Smooth muscle cell (in vitro differentiated cells): Measurements from ENCODE around the gene CNOT3. TPM values are rescaled to one million over a fixed set of nuclear protein-coding genes. Genes with fewer than 3 reads are reported as not detected.
A peak's percentile ranks its signal among the peaks of the same experiment; 100 is the strongest.
"Not testable (repeated sequence)": the region's sequence is repeated elsewhere in the genome, so short reads cannot be mapped to it uniquely, and the experiment has no call there.

Source experiments
- DNase-seq: peaks from one replicate; lab custom pipeline; 2025; ENCODE audit not compliant: unreplicated experiment; lab: John Stamatoyannopoulos, UW
- H2AFZ ChIP-seq: fragments of 200-600 bp; sonication (generic); 2 replicates; pipeline ENCODE4 v1.6.0; 2016; ENCODE audit warnings: antibody characterized with exemption, low read depth, mild to moderate bottlenecking
- H3F3A ChIP-seq: fragments of 200-600 bp; sonication (generic); 2 replicates; pipeline ENCODE4 v1.6.0; 2017; ENCODE audit warnings: antibody characterized with exemption, low read depth
- H3K27ac ChIP-seq: fragments of 200-600 bp; sonication (generic); 2 replicates; pipeline ENCODE4 v1.5.1; 2016; ENCODE audit warnings: low read depth, mild to moderate bottlenecking
- H3K27me3 ChIP-seq: fragments of 200-600 bp; sonication (generic); 2 replicates; pipeline ENCODE4 v1.6.1; 2016; ENCODE audit warnings: low read depth, mild to moderate bottlenecking
- H3K36me3 ChIP-seq: fragments of 200-600 bp; sonication (generic); 2 replicates; pipeline ENCODE4 v1.5.1; 2016; ENCODE audit warnings: low read depth
- H3K4me1 ChIP-seq: fragments of 200-600 bp; sonication (generic); 2 replicates; pipeline ENCODE4 v1.5.1; 2016; ENCODE audit warnings: low read depth
- H3K4me2 ChIP-seq: fragments of 200-600 bp; sonication (generic); 2 replicates; pipeline ENCODE4 v1.6.0; 2016; ENCODE audit warnings: mild to moderate bottlenecking
- H3K4me3 ChIP-seq: fragments of 200-600 bp; sonication (generic); 2 replicates; pipeline ENCODE4 v1.5.1; 2016; ENCODE audit warnings: mild to moderate bottlenecking
- H3K79me2 ChIP-seq: fragments of 200-600 bp; sonication (generic); 2 replicates; pipeline ENCODE4 v1.6.0; 2016; ENCODE audit warnings: low read depth, mild to moderate bottlenecking
- H3K9ac ChIP-seq: fragments of 200-600 bp; sonication (generic); 2 replicates; pipeline ENCODE4 v1.6.0; 2016; ENCODE audit warnings: low read depth
- H3K9me3 ChIP-seq: fragments of 200-600 bp; sonication (generic); replicated peaks from 2 replicates; pipeline ENCODE4 v1.5.1; 2016; ENCODE audit warnings: low read depth
- H4K20me1 ChIP-seq: fragments of 200-600 bp; sonication (generic); 2 replicates; pipeline ENCODE4 v1.6.0; 2016; ENCODE audit warnings: low read depth
- CTCF ChIP-seq: fragments of 200-600 bp; sonication (generic); IDR thresholded peaks from 2 replicates; pipeline ENCODE4 v1.5.1; 2017; ENCODE audit warnings: borderline replicate concordance, mild to moderate bottlenecking, antibody characterized with exemption; ENCODE audit not compliant: insufficient read depth, poor library complexity, severe bottlenecking
- WGBS: methylation state at CpG from one replicate; pipeline ENCODE4 v1.1.7; 2016; ENCODE audit warnings: low lambda C conversion rate; 5-methylcytosine and 5-hydroxymethylcytosine counted together
- polyA plus RNA-seq: library from polyadenylated mRNA; unstranded; fragments of >200 nt; fragmentation: Nextera tagmentation; extraction: Ambion mirVana; gene quantifications from 2 replicates; pipeline ENCODE4 v1.2.1, GENCODE V29; 2016
- total RNA-seq: library from RNA; depleted of rRNA; stranded (reverse); fragments of >200 nt; gene quantifications from 2 replicates; pipeline ENCODE4 v1.2.3, GENCODE V29; 2014

CNOT3 gene
- total and polyA plus RNA-seq, 2 experiments from 2014 or later: 12.4 to 31.4 TPM

GRCh38 chr19:54165222-54165621 lies 27.7 kb downstream of the CNOT3 start:
- no peaks in the 10 kb centered on the region for H3F3A ChIP-seq
- no peak overlapping the region for H3K9ac ChIP-seq

GRCh38 chr19:54168174-54168917 lies 30.8 kb downstream of the CNOT3 start:
- Histone ChIP-seq H2AFZ (no peak overlapping the region), H3K27ac (no peak overlapping the region), H3K27me3 (no peaks in the 10 kb centered on the region), H3K4me2 (peak overlapping the region; percentile 30), H4K20me1 (no peaks in the 10 kb centered on the region), H3K4me3 (no peak overlapping the region), H3F3A (no peaks in the 10 kb centered on the region), H3K4me1 (no peaks in the 10 kb centered on the region), H3K9me3 (no peaks in the 10 kb centered on the region), H3K9ac (no peak overlapping the region), H3K79me2 (no peaks in the 10 kb centered on the region), H3K36me3 (no peaks in the 10 kb centered on the region)
- WGBS: 38% methylated on average over 14 of the region's 25 CpGs
- peak; percentile 77 for TF ChIP-seq CTCF
- DNase-seq: peak; percentile 81

More at GRCh38 chr19:54165222-54165621, 27.7 kb downstream of the CNOT3 start:
- H2AFZ ChIP-seq: no peak overlapping the region
- H3K79me2 ChIP-seq: no peaks in the 10 kb centered on the region
- no peaks in the 10 kb centered on the region for H3K27me3 ChIP-seq
- H4K20me1 ChIP-seq: no peaks in the 10 kb centered on the region
- DNase-seq: no peak
- 95% methylated on average over 25 of the region's 25 CpGs for WGBS
- no peaks in the 10 kb centered on the region for H3K36me3 ChIP-seq
- peaks cover 3% of the 10 kb centered on the region for H3K4me1 ChIP-seq
- H3K9me3 ChIP-seq: no peaks in the 10 kb centered on the region
- H3K4me2 ChIP-seq: no peak overlapping the region
- TF ChIP-seq CTCF: no peak
- H3K4me3 ChIP-seq: no peak overlapping the region
- H3K27ac ChIP-seq: no peak overlapping the region

- Histone ChIP-seq H3K4me3 (no peak overlapping the region), H3K9ac (no peak overlapping the region), H3K36me3 (no peaks in the 10 kb centered on the region), H4K20me1 (no peaks in the 10 kb centered on the region), H3K9me3 (no peaks in the 10 kb centered on the region), H3K4me2 (no peak overlapping the region), H2AFZ (no peak overlapping the region), H3K27me3 (no peaks in the 10 kb centered on the region), H3K27ac (no peak overlapping the region), H3F3A (no peaks in the 10 kb centered on the region), H3K4me1 (no peaks in the 10 kb centered on the region), H3K79me2 (no peaks in the 10 kb centered on the region)
- DNase-seq: no peak
- no peak for TF ChIP-seq CTCF
- 94% methylated on average over 17 of the region's 21 CpGs for WGBS
Measured at GRCh38 chr19:54169149-54169740, 31.7 kb downstream of the CNOT3 start.

- H3K9ac ChIP-seq, DNase-seq, H3K4me2 ChIP-seq, H3K4me3 ChIP-seq, H3K9me3 ChIP-seq, H3K4me1 ChIP-seq, H3K79me2 ChIP-seq, H3K36me3 ChIP-seq, H4K20me1 ChIP-seq, H3K27me3 ChIP-seq, H3K27ac ChIP-seq, H3F3A ChIP-seq, H2AFZ ChIP-seq: not testable (repeated sequence)
- 92% methylated on average over 13 of the region's 23 CpGs for WGBS
Measured at GRCh38 chr19:54171736-54172431, 34.3 kb downstream of the CNOT3 start.
